Measurements from ENCODE around the gene NT5DC4. TPM values are rescaled to one million over a fixed set of nuclear protein-coding genes. Genes with fewer than 3 reads are reported as not detected.

The NT5DC4 gene
- total RNA-seq = not detected

DNA sequence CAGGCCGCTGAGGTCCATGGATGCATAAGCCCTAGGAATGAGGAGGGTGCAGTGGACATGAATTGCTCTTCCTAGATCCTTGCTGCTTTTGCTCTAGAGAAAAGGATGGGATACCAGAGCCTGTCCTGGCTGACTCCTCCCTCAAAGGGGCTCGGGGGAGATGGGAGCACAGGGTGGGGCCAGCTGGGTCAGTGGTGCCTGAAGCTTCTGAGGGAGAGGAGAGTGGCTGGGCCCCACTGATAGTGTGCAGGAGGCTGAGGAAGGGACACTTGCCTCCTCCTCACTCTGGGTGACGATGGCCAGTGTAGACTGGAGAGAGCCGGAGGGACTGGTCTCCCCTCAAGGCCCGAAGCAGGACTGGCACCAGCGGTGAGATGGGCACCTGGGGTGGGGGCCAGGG, at the start of gene NT5DC4:
NT5DC4 (plus strand) TSS at position 236 of the 400 bp plus-strand sequence; CDS start at position 296, 60 bp downstream.
- no peaks in the 10 kb centered on the region for H3K36me3 ChIP-seq
- intact Hi-C loops (cut with DNase I; ENCODE audit: low total_unique reads) = loop anchor here (10.0 kb wide), 1 partner anchor 116 kb away; no protein-coding TSS in a partner anchor
- no peaks in the 10 kb centered on the region for H3K9me3 ChIP-seq
- no peak for DNase-seq
- H3K4me1 ChIP-seq = no peaks in the 10 kb centered on the region
- no peak within 1 kb of the TSS for H3K27ac ChIP-seq
- no peaks in the 10 kb centered on the region for H3K27me3 ChIP-seq
- H3K4me3 ChIP-seq = no peak within 1 kb of the TSS
- no peak for TF ChIP-seq POLR2A (IDR thresholded peaks at IDR 0.05)
- TF ChIP-seq, protein P1, sequence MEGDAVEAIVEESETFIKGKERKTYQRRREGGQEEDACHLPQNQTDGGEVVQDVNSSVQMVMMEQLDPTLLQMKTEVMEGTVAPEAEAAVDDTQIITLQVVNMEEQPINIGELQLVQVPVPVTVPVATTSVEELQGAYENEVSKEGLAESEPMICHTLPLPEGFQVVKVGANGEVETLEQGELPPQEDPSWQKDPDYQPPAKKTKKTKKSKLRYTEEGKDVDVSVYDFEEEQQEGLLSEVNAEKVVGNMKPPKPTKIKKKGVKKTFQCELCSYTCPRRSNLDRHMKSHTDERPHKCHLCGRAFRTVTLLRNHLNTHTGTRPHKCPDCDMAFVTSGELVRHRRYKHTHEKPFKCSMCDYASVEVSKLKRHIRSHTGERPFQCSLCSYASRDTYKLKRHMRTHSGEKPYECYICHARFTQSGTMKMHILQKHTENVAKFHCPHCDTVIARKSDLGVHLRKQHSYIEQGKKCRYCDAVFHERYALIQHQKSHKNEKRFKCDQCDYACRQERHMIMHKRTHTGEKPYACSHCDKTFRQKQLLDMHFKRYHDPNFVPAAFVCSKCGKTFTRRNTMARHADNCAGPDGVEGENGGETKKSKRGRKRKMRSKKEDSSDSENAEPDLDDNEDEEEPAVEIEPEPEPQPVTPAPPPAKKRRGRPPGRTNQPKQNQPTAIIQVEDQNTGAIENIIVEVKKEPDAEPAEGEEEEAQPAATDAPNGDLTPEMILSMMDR (IDR thresholded peaks at IDR 0.05) = no peak

DNA sequence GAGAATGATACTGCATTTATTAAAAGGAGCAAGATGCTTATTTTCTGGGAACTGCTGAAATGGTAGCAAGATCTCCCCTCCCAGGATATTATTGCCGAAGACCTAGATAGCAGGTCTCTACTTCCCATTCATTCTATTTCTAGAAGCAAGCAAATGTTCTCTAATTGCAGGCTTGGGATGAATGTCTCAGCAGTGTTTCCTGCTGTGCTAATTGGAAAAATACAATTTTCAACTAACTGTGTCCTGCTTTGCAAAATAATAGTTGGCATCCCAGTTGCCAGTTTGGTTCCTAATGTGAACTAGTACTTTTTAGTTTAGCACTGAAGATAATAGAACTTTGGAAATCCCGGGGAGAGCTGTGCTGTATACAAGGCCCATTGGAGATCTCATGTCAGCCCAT, 49.0 kb upstream of the NT5DC4 start:
- Histone ChIP-seq H3K27ac (no peak overlapping the region), H3K4me1 (no peaks in the 10 kb centered on the region), H3K4me3 (no peak overlapping the region), H3K9me3 (no peaks in the 10 kb centered on the region), H3K36me3 (no peaks in the 10 kb centered on the region), H3K27me3 (no peaks in the 10 kb centered on the region)
- intact Hi-C loops (cut with DNase I; ENCODE audit: low total_unique reads) = no loop called here
- DNase-seq = no peak
- TF ChIP-seq, protein P1 (IDR thresholded peaks at IDR 0.05) = no peak
- TF ChIP-seq POLR2A (IDR thresholded peaks at IDR 0.05) = no peak

DNA sequence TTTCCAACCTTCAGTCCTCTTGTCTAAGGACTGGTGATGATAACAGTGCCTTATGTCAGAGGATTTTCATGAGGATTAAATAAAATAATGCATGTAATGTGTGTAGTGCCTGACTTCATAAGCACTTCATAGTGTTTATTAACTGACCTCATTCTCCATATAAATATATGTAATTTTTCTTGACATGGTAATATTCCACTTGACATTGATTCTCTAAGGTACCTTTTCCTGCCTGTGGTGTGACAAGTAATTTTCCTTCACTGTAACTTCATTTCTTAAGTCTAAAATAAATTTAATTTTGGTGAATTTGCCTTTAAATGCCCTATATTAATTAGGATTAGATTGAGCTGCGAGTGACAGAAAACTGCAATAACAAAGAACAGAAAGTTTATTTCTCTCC, 47.8 kb upstream of the NT5DC4 start:
- no peak overlapping the region for H3K27ac ChIP-seq
- H3K9me3 ChIP-seq = no peaks in the 10 kb centered on the region
- H3K36me3 ChIP-seq = no peaks in the 10 kb centered on the region
- no peaks in the 10 kb centered on the region for H3K4me1 ChIP-seq
- intact Hi-C loops (cut with DNase I; ENCODE audit: low total_unique reads) = no loop called here
- DNase-seq = no peak
- TF ChIP-seq, protein P1 (IDR thresholded peaks at IDR 0.05) = no peak
- TF ChIP-seq POLR2A (IDR thresholded peaks at IDR 0.05) = no peak
- no peaks in the 10 kb centered on the region for H3K27me3 ChIP-seq
- H3K4me3 ChIP-seq = no peak overlapping the region

DNA sequence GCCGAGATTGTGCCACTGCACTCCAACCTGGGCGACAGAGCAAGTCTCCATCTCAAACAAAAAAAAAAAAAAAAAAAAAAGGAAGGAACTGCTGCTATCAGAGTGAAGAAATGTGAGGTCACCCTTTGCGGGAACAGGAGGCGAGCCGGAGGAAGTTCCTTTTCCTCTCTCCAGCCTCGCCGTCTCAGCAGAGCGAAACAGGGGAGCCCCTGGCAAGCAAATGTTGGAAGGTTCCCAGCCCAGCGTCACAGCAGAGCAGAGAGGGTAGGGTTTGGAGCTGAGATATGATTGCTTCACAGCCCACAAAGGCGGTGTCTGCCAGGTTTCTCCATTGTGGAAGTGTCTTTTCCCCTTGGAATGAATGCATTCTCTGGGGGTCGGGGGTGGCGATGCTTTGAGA, 46.6 kb upstream of the NT5DC4 start:
- DNase-seq = peak; percentile 35 to 71
- Histone ChIP-seq H3K36me3 (no peaks in the 10 kb centered on the region), H3K4me3 (no peak overlapping the region), H3K4me1 (no peaks in the 10 kb centered on the region), H3K9me3 (no peaks in the 10 kb centered on the region), H3K27me3 (no peaks in the 10 kb centered on the region), H3K27ac (no peak overlapping the region)
- no peak for TF ChIP-seq POLR2A (IDR thresholded peaks at IDR 0.05)
- TF ChIP-seq, protein P1 (IDR thresholded peaks at IDR 0.05) = no peak
- intact Hi-C loops (cut with DNase I; ENCODE audit: low total_unique reads) = no loop called here

DNA sequence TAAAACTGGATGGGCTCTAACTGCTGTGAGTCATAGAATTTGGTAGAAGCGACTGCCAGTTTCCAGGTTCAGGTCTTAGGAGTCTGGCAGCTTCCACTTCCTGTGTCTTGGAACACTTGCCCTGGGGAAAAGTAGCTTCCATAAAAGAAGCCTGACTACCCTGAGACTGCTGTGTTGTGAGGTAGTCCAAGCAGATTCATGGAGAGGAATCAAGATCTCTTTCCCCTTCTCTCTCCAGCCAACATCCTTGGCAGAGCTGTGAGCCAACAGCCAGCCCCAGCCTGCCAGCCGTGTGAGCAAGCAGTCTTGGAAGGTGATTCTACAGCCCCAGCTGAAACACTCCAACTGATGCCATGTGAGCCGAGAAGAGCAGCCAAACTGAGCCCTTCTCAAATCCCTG, 41.3 kb upstream of the NT5DC4 start:
- DNase-seq = no peak
- H3K27me3 ChIP-seq = no peaks in the 10 kb centered on the region
- H3K27ac ChIP-seq = no peak overlapping the region
- intact Hi-C loops (cut with DNase I; ENCODE audit: low total_unique reads) = no loop called here
- no peaks in the 10 kb centered on the region for H3K4me1 ChIP-seq
- no peak for TF ChIP-seq POLR2A (IDR thresholded peaks at IDR 0.05)
- TF ChIP-seq, protein P1 (IDR thresholded peaks at IDR 0.05) = no peak
- no peak overlapping the region for H3K4me3 ChIP-seq
- no peaks in the 10 kb centered on the region for H3K9me3 ChIP-seq
- no peaks in the 10 kb centered on the region for H3K36me3 ChIP-seq

All from uterus (tissue), 4 donors.